Embryonic facial prominence (tissue), 1 donor: ENCODE data around the gene OR1D5.
"Not testable (repeated sequence)": the region's sequence is repeated elsewhere in the genome, so short reads cannot be mapped to it uniquely, and the experiment has no call there.

ENCODE experiments used
- DNase-seq: peaks from one replicate; pipeline ENCODE4 v3.0.0-alpha.2; 2016; ENCODE audit errors: extremely low spot score

OR1D5 gene

DNA sequence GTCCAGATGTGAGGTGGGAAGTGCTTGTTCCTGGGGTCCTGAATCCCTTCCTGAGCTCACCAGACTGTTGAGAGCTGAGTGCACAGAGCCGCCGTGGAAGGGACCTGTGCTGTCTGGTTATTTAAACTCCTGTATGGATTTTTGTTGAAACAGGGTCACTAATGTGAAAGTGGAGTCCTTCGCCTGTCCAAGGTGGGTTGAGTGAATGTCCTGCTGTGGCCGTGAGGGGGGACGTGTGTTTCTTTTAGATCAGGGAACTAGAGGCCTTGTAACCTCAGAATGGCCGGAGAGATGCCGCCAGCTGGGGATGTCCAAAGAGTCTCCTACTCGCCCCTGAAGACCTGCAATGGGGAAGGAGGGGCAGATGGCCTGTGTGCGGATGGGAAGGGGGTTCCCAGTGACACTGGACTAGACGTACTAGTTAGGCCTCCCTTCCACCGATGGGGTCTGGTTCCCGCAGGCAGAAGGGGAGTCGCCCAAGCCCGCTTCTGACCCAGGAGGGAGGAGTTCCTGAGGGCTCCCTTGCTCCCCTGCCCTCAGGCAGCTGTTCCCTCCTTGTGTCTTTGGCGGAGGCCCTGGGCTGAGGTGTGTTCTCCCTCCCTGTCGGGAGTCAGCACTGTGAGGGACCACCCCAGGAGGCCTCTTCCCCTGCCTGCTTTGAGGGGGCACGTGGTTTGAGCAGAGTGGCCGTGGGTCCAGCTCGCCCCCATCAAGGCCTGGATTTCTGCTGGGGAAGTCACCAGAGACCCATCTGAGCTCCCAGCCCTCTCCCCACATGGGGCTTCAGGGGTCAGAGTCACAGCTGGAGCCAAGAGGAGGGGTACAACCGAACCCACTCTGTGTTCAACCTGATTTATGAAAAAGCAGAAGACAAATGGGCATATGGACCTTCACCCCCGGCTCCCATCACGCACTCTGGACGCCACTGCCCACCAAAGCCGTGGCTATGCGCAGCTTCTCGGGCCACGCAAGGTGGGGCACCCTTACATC lies 30.9 kb downstream of the OR1D5 start:
- no peak for DNase-seq

DNA sequence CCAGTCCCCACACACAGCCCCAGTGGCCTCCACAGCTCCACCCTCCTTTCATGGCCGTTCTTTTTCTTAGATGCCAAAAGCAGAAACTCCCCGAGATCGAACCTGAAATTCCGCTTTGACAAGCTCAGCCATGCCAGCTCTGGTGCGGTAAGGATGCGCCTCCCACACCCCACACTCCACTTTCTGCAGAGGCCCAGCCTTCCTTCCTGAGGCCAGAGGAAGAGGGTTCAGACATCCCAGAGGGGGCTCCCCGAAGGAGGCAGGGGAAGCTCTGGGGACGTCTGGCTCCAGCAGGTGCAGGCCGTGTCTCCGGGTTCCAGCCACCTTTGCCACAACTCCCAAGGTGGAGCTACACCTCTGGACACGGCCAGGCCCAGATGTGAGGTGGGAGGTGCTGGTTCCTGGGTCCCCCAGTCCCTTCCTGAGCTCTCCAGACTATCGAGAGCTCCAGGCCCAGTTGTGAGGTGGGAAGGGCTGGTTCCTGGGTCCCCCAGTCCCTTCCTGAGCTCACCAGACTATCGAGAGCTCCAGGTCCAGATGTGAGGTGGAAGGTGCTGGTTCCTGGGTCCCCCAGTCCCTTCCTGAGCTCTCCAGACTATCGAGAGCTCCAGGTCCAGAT lies 32.4 kb downstream of the OR1D5 start:
- not testable (repeated sequence) for DNase-seq

GRCh38 chr17:3030096-3030495 lies 33.3 kb downstream of the OR1D5 start:
- DNase-seq = no peak

DNA sequence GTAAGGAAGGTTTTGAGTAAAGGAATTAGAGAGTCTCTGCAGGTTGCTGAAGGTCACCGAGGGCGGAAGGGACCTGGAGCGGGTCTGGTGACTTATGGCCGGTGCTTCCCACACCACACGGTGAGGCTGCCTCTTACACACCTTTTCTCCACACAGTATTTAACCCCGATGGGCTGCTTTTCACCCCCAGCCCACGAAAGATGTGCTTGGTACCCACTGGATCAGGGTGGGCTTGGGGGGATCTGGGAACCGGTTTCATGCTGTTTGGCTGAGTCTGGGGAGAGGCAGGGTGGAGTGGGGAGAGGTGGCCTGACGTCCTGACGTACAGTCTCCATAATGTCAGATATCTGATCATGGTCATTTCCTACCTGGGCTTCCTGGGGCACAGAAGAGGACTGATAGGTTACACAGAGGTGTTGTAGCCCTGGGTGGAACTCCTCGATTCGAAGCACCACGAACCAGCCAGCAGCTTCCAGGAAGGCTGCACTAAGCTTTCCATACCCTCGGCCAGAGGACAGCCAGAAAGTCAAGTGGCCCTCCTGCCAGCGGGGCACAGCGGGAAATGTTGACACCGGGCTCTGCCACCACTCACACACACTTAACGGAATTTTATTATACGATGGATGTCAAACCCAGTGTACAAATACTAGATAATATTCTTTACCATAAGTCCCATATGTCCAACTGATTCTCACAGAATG lies 34.0 kb downstream of the OR1D5 start:
- no peak for DNase-seq

DNA sequence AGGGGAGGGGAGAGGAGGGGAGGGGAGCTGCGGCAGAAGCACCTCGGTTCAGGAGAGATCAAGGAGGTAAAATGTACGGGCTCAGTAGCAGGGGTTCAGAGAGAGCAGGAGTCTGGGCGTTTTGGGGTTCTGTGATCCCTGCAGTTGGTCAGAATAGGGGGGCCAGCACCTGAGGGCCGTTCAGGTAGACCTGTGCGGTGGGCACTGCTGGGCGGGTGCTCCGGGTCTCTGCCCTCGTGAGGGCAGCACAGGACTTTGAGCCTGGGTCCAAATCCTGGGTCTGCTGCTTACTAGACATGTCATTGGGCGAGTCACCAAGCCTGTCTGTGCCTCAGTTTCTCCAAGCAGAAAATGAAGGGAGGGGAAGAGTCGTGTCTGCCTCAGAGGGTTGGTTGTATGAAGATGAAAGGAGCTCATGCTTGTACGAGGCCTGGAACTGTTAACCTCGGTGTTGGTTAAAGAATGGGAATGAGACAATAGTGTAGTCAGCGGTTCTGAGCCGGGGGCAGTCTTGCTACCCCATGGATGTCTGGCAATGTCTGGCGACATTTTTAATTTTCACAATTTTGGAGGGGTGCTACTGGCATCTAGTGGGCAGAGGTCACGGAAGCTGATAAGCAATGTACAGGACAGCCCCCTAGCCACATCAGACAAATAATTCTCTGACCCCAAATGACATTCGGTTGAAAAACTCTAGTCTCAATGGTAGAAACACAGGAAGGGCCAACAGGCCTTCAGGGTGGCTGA lies 35.4 kb downstream of the OR1D5 start:
- no peak for DNase-seq

- no peak for DNase-seq
These were observed 36.3 kb downstream of the OR1D5 start for GRCh38 chr17:3026856-3027751.

DNA sequence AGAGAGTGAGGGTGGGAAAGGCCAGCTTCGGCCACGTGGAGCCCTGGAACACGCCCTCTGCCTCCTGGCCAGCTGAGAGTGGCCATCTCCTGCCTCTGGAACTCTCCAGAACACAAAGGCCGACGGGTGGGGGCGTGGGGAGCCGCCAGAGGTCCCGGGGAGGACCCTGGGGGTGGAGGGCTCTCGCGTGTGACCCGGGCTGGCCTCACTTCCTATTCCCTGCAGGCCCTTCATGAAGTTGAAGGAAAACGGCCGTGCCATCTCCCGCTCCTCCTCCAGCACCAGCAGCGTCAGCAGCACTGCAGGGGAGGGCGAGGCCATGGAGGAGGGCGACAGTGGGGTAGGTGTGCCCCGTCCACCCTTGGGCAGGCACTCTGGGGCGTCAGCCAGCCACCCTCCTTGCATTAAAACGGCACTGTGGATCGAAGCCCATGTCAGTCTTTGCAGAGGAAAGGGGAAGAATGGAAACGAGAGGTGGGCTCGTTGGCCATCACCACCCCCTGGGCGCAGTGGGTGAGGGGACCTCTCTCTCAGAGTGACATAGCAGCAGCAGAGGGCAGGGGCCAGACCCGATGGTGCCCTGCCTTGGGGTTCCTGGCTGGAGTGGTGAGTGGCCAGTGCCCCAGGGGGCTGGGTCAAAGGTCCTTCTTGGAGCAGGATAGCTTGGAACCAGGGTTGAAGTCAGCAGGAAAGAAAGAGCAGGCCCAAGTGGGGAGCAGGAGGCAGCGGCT lies 37.1 kb downstream of the OR1D5 start:
- DNase-seq = no peak

GRCh38 chr17:3025421-3026124 lies 37.8 kb downstream of the OR1D5 start:
- DNase-seq = no peak

DNA sequence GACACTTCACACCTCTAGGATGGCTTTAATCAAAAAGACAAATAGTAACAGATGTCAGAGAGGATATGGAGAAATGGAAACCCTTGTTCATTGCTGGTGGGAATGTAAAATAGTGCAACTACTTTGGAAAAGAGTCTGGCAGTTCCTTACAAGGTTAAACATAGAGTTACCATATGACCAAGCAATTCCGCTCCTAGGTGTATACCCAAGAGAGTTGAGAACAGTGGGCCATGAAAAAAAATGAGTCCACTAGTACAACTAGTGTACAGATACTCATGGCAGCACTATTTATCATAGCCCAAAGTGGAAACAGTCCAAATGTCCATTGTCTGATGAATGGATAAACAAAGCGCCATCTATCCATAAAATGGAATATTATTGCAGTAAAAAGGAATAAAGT lies 39.1 kb downstream of the OR1D5 start:
- no peak for DNase-seq

- no peak for DNase-seq
These were observed 41.2 kb downstream of the OR1D5 start for GRCh38 chr17:3022197-3022596.

GRCh38 chr17:3020381-3020780 lies 43.0 kb downstream of the OR1D5 start:
- no peak for DNase-seq

DNA sequence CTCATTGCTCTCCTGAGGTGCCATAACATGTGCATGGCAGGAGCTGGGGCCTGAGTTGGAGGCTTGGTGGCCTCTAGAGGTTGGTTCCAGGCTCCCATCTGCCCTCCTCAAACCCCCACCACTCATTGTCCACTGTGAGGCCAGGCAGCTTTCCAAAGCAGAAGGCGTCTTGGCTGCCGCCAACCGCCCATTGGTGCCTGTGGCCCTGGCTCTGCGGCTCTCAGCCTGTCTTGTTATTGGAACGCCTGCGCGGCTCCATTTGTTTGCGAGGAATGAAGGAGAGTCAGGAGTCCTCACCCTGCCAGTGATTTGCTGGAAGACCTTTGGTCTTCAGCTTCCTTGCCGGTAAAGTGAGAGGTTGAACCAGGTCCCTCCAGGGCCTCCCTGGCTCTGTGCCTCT lies 43.6 kb downstream of the OR1D5 start:
- no peak for DNase-seq

DNA sequence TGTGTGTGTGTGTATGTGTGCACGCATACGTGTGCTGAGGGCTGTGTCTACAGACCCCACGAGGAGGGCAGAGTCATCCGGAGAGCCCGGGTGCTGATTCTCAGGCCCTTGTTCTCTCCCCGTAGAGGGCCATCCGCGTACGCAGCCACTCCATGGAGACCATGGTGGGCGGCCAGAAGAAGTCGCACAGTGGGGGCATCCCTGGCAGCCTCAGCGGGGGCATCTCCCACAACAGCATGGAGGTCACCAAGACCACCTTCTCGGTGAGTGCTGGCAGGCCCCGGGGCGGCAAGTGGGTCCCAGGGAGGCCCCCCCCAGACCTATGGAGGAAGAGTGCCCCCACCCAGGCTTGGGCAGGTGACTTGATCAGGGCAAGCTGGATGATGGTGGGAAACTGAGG lies 45.5 kb downstream of the OR1D5 start:
- DNase-seq = no peak

DNA sequence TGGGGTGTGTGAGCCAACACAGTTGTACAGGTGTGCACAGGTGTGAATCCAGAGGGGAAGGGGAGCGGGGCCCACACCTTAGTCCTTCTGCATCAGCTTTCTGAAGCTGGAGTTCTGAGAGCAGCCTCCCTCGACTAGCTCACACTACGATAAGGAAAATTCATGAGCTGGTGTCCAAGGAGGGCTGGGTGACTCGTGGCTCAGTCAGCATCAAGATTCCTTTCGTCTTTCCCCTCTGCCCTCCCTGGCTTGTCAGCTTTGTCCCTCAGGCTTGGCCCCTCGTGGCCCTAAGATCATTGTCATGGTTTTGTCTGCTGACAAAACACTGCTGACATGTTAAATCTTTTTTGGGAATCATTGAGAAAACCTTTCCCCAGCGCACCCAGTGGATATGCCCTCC lies 47.5 kb downstream of the OR1D5 start:
- no peak for DNase-seq

DNA sequence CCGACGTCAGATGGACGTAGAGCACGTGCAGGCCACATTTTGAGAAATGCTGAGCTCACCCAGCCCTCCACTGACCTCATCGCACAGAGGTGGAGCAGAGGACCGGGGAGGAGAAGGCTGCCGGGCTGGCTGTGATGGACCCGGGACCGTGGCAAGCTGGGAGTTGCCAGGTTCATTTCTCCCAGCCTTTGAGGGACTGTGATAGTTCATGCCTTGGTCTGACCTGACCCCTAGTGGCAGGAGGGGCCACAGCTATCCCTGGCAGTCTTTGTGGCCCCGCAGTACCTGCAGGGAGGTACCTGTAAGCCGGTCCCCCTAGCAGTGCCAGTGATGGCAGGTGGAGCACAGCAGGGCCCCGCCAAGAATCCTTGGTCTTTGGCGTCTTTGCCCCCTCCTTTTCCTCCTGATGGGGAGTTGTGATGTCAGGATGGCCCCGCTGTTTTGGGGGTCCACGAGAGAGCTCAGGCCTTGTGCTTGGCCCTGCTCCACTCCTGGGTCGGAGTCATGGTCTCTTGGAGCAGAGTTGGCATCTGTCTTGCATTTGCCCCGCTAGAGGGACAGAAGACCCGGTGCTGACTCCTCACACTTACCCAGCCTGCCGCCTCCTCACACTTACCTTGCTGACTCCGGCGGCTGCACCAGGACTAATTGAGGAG lies 50.4 kb downstream of the OR1D5 start:
- no peak for DNase-seq
